Activated CD8-positive, alpha-beta memory T cell treated with anti-CD3 and anti-CD28 coated beads, Interleukin-2, amount 50 U/mL, for 1 hour (primary cell): Measurements from ENCODE around the gene NFIA.

ENCODE experiments used
- DNase-seq: peaks from one replicate; pipeline ENCODE4 v3.0.0-alpha.2; 2020; ENCODE audit errors: extremely low read depth

Gene NFIA

GRCh38 chr1:61297887-61298286 is 215.5 kb downstream of the NFIA start:
- no peak for DNase-seq

GRCh38 chr1:61299463-61299862 is 217.1 kb downstream of the NFIA start:
- no peak for DNase-seq

- DNase-seq, result no peak
Observed at GRCh38 chr1:61300899-61301298, 218.5 kb downstream of the NFIA start.

GRCh38 chr1:61301824-61302657 is 219.7 kb downstream of the NFIA start:
- no peak for DNase-seq

GRCh38 chr1:61307422-61308142 is 225.2 kb downstream of the NFIA start:
- DNase-seq, result no peak

- DNase-seq, result no peak
Observed at GRCh38 chr1:61310057-61310456, 227.7 kb downstream of the NFIA start.

- no peak for DNase-seq
Observed at GRCh38 chr1:61310538-61310937, 228.2 kb downstream of the NFIA start.

- DNase-seq, result no peak
Observed at GRCh38 chr1:61313906-61314422, 231.6 kb downstream of the NFIA start.

GRCh38 chr1:61315011-61315410 is 232.7 kb downstream of the NFIA start:
- no peak for DNase-seq

- DNase-seq, result no peak
Observed at GRCh38 chr1:61316493-61316892, 234.1 kb downstream of the NFIA start.

- DNase-seq, result no peak
Observed at GRCh38 chr1:61318319-61319125, 236.2 kb downstream of the NFIA start.

- DNase-seq, result no peak
Observed at GRCh38 chr1:61320575-61320974, 238.2 kb downstream of the NFIA start.

- no peak for DNase-seq
Observed at GRCh38 chr1:61322008-61322744, 239.8 kb downstream of the NFIA start.

GRCh38 chr1:61322769-61323168 is 240.4 kb downstream of the NFIA start:
- no peak for DNase-seq

- DNase-seq, result no peak
Observed at GRCh38 chr1:61323681-61324328, 241.4 kb downstream of the NFIA start.

GRCh38 chr1:61326713-61327112 is 244.4 kb downstream of the NFIA start:
- DNase-seq, result no peak

GRCh38 chr1:61327436-61327835 is 245.1 kb downstream of the NFIA start:
- DNase-seq, result no peak

- DNase-seq, result no peak
Observed at GRCh38 chr1:61329556-61329955, 247.2 kb downstream of the NFIA start.

GRCh38 chr1:61330018-61330417 is 247.7 kb downstream of the NFIA start:
- no peak for DNase-seq

GRCh38 chr1:61330571-61330970 is 248.2 kb downstream of the NFIA start:
- no peak for DNase-seq

GRCh38 chr1:61332196-61332753 is 249.9 kb downstream of the NFIA start:
- DNase-seq, result no peak
